K562 (cell line): ENCODE data around the gene ITGAV. TPM values are rescaled to one million over a fixed set of nuclear protein-coding genes. Genes with fewer than 3 reads are reported as not detected.
A peak's percentile ranks its signal among the peaks of the same experiment; 100 is the strongest.

ENCODE experiments used
- ATAC-seq: fragments of 200-7000 bp; cut with Tn5 transposase; 3 replicates; pipeline ENCODE4 v1.9.1; 2020; ENCODE audit warnings: moderate library complexity
- BruUV-seq: library from RNA; stranded (reverse); fragments of 400-500 nt; replicated peaks from 2 replicates; lab custom pipeline; 2021; lab: Mats Ljungman, UMichigan
- CTCF ChIA-PET: fragments of 300-600 bp; formaldehyde crosslinking; extraction: SDS; loops from one replicate; lab custom pipeline; 2021; ENCODE audit warnings: low intra/inter-chr PET ratio; lab: Yijun Ruan, JAX
- POLR2A ChIA-PET: fragments of 300-600, 350-650 bp; sonication (Branson Sonifier 250); formaldehyde crosslinking; extraction: SDS; loops from one replicate; lab custom pipeline; 2021; ENCODE audit warnings: antibody characterized with exemption, inconsistent platforms; lab: Yijun Ruan, JAX
- DNase-seq, 4 experiments: peaks; one replicate each; pipeline versions ENCODE4 v3.0.0 to v3.0.0-alpha.2; 2011 to 2018; ENCODE audit warnings: low spot score in 3 of 4, mixed read lengths in 3 of 4; ENCODE audit errors: extremely low read depth in 1 of 4
- FAIRE-seq: peaks from 2 replicates; lab custom pipeline; 2011; peaks lifted over from hg19 to GRCh38; lab: Jason Lieb, UNC
- H2AFZ ChIP-seq: 2 replicates; pipeline ENCODE4 v1.6.0; 2011; ENCODE audit warnings: low read depth, low read length, control low read depth, inconsistent platforms
- H3K27ac ChIP-seq: fragments of 200-600 bp; 3 replicates; pipeline ENCODE4 v1.8.0; 2011; ENCODE audit warnings: low read depth, mild to moderate bottlenecking, control low read depth, inconsistent platforms, low read length, moderate library complexity, mixed read lengths; ENCODE audit errors: extremely low read depth
- H3K27me3 ChIP-seq, 2 experiments: fragments of 300-600 bp in 1 of 2; 2 replicates in 1 of 2; 3 replicates in 1 of 2; pipeline versions ENCODE4 v1.6.0 to v1.8.0; 2011; ENCODE audit warnings: inconsistent platforms in 2 of 2, low read length in 2 of 2, mild to moderate bottlenecking in 1 of 2, mixed read lengths in 1 of 2, moderate library complexity in 1 of 2; ENCODE audit not compliant: control insufficient read depth in 2 of 2, insufficient read depth in 2 of 2
- H3K36me3 ChIP-seq: fragments of 300-600 bp; 3 replicates; pipeline ENCODE4 v1.8.0; 2011; ENCODE audit warnings: mild to moderate bottlenecking, low read length, inconsistent platforms; ENCODE audit not compliant: control insufficient read depth, insufficient read depth
- H3K4me1 ChIP-seq, 2 experiments: fragments of 200-600 bp in 1 of 2; replicated peaks in 1 of 2; 2 replicates in 1 of 2; 3 replicates in 1 of 2; pipeline versions ENCODE4 v1.5.1 to v1.8.0; 2011; ENCODE audit warnings: inconsistent platforms in 2 of 2, low read length in 2 of 2, mild to moderate bottlenecking in 1 of 2, mixed read lengths in 1 of 2, moderate library complexity in 1 of 2; ENCODE audit not compliant: control insufficient read depth in 2 of 2, insufficient read depth in 2 of 2
- H3K4me2 ChIP-seq: 2 replicates; pipeline ENCODE4 v1.6.1; 2011; ENCODE audit warnings: low read length, control low read depth, inconsistent platforms, mixed read lengths; ENCODE audit not compliant: insufficient read depth
- H3K4me3 ChIP-seq: fragments of 200-600 bp; sonication (generic), shearing (Covaris generic); 2 replicates; pipeline ENCODE4 v1.5.1; 2016; ENCODE audit warnings: control low read depth, inconsistent platforms
- H3K79me2 ChIP-seq: fragments of 200-600 bp; 3 replicates; pipeline ENCODE4 v1.8.0; 2011; ENCODE audit warnings: low read length, inconsistent platforms; ENCODE audit not compliant: control insufficient read depth, insufficient read depth
- H3K9ac ChIP-seq, 2 experiments: 2 replicates each; pipeline versions ENCODE4 v1.6.0 to v1.6.1; 2011; ENCODE audit warnings: low read depth in 2 of 2, low read length in 2 of 2, control low read depth in 1 of 2, inconsistent platforms in 1 of 2, mild to moderate bottlenecking in 1 of 2, mixed read lengths in 1 of 2; ENCODE audit not compliant: insufficient read depth in 1 of 2
- H3K9me1 ChIP-seq: one replicate; pipeline ENCODE4 v1.6.0; 2011; ENCODE audit warnings: inconsistent platforms, mild to moderate bottlenecking, low read length, moderate library complexity; ENCODE audit not compliant: control insufficient read depth, insufficient read depth
- H3K9me3 ChIP-seq: replicated peaks from 2 replicates; pipeline ENCODE4 v1.5.1; 2011; ENCODE audit warnings: low read depth, low read length, inconsistent platforms; ENCODE audit not compliant: control insufficient read depth, insufficient read depth
- H4K20me1 ChIP-seq: replicated peaks from 2 replicates; pipeline ENCODE4 v1.6.1; 2011; ENCODE audit warnings: low read length, inconsistent platforms, mixed read lengths; ENCODE audit not compliant: control insufficient read depth, insufficient read depth
- ATF3 ChIP-seq, 2 experiments: fragments of 450-650 bp in 1 of 2; sonication (generic) in 1 of 2; formaldehyde crosslinking in 1 of 2; IDR thresholded peaks in 1 of 2; conservative IDR thresholded peaks in 1 of 2; 2 replicates each; pipeline versions ENCODE4 v1.6.1 to v1.8.1; 2016 to 2023; ENCODE audit warnings: mild to moderate bottlenecking in 2 of 2, moderate library complexity in 2 of 2, inconsistent platforms in 1 of 2, missing genetic modification reagents in 1 of 2
- MLX ChIP-seq, 2 experiments: fragments of 450-650 bp in 1 of 2; sonication (generic) in 1 of 2; formaldehyde crosslinking; conservative IDR thresholded peaks; 2 replicates each; pipeline versions ENCODE4 v1.4.0 to v1.8.1; 2020 to 2022; ENCODE audit warnings: mild to moderate bottlenecking in 1 of 2, missing genetic modification reagents in 1 of 2
- ZNF583 ChIP-seq: fragments of 250-450 bp; sonication (Bioruptor Pico); IDR thresholded peaks from 2 replicates; pipeline ENCODE4 v1.4.0; 2020
- WGBS: fragments of 100-300 bp; shearing (Covaris generic); methylation state at CpG from one replicate; pipeline ENCODE4 v1.1.6; 2016; ENCODE audit warnings: low coverage, mixed read lengths; ENCODE audit not compliant: insufficient coverage; ENCODE audit errors: missing lambda C conversion rate; 5-methylcytosine and 5-hydroxymethylcytosine counted together
- in situ Hi-C: fragments of 300-500 bp; cut with MboI; formaldehyde crosslinking; loops from 4 replicates; pipeline ENCODE4 v1.15.0; 2018; ENCODE audit warnings: inconsistent platforms, mixed read lengths
- intact Hi-C: fragments of 100-400 bp; cut with micrococcal nuclease; formaldehyde crosslinking; loops from 2 replicates; pipeline ENCODE4 v1.14.2; 2022
- polyA plus RNA-seq, 8 experiments: library from polyadenylated mRNA; depleted of rRNA in 4 of 8; stranded (reverse) in 5 of 8; unstranded in 3 of 8; fragments of >200 nt; fragmentation: Nextera tagmentation in 2 of 8; fragmentation: Illumina TruSeq in 1 of 8; extraction: Ambion mirVana in 2 of 8; extraction: Trizol in 1 of 8; gene quantifications; 2 replicates each; pipeline versions ENCODE4 v1.2.1 to v1.2.3, GENCODE V29; 2011 to 2014; ENCODE audit warnings: inconsistent platforms in 1 of 8, missing spikeins in 1 of 8
- total RNA-seq, 7 experiments: library from RNA; depleted of rRNA in 6 of 7; stranded (reverse); fragments of >200 nt in 6 of 7; fragmentation: Illumina TruSeq in 2 of 7; extraction: Trizol in 2 of 7; gene quantifications; 2 replicates each; pipeline versions ENCODE4 v1.2.1 to v1.2.3, GENCODE V29; 2011 to 2021; ENCODE audit warnings: low replicate concordance in 1 of 7

The ITGAV gene
- total and polyA plus RNA-seq, 9 of the 15 experiments (the other 6 are each of a cell fraction or from before 2014, with no cell fraction given) = 3.7 to 17.7 (median 10.7) TPM

- Histone ChIP-seq H3K36me3 (no peaks in the 10 kb centered on the region), H4K20me1 (no peaks in the 10 kb centered on the region), H3K4me2 (no peak overlapping the region), H3K27ac (no peak overlapping the region), H3K9me3 (no peaks in the 10 kb centered on the region), H3K79me2 (no peaks in the 10 kb centered on the region), H2AFZ (no peak overlapping the region), H3K9me1 (no peaks in the 10 kb centered on the region), H3K27me3 (no peaks in the 10 kb centered on the region; a peak in 1 of 5 replicates), H3K9ac (no peak overlapping the region), H3K4me1 (no peaks in the 10 kb centered on the region), H3K4me3 (no peak overlapping the region)
- 45% methylated on average over 4 of the region's 4 CpGs for WGBS
- DNase-seq (no peak), ATAC-seq (peak; percentile 20; the same call in 2 of the 3 replicates), FAIRE-seq (no peak)
- CTCF ChIA-PET = no interaction called here
- in situ Hi-C loops (no loop called here), intact Hi-C loops (no loop called here)
- POLR2A ChIA-PET = no interaction called here
- no peak for TF ChIP-seq ZNF583 (CRISPR knock-in tag)
- no peak for TF ChIP-seq MLX (CRISPR knock-in tag; conservative IDR thresholded peaks at IDR 0.05)
- peak; percentile 39 for TF ChIP-seq ATF3 (IDR thresholded peaks at IDR 0.05)
- TF ChIP-seq ATF3 (CRISPR knock-in tag; conservative IDR thresholded peaks at IDR 0.05) = no peak
- BruUV-seq = no TSS peak
Observed at GRCh38 chr2:186542002-186542401, 47.9 kb upstream of the ITGAV start.
